GM18502 (cell line): ENCODE data around the gene FRRS1.
A peak's percentile ranks its signal among the peaks of the same experiment; 100 is the strongest.
"Not testable (repeated sequence)": the region's sequence is repeated elsewhere in the genome, so short reads cannot be mapped to it uniquely, and the experiment has no call there.

ENCODE experiments used
- ATAC-seq: cut with Tn5 transposase; IDR thresholded peaks from one replicate; pipeline ENCODE4 v1.9.1; 2021; ENCODE audit warnings: mild to moderate bottlenecking; ENCODE audit not compliant: unreplicated experiment, poor library complexity

Gene FRRS1

GRCh38 chr1:99766378-99766800 lies at the start of gene FRRS1:
TSS of gene FRRS1 (minus strand) at chr1:99766635. CDS start at chr1:99748768, 17,867 bp downstream.
- peak; percentile 92 for ATAC-seq

- no peak for ATAC-seq
These were observed 48.0 kb upstream of the FRRS1 start for GRCh38 chr1:99814373-99814900.

- no peak for ATAC-seq
These were observed 45.3 kb upstream of the FRRS1 start for GRCh38 chr1:99811747-99812146.

- ATAC-seq = no peak
These were observed 44.6 kb upstream of the FRRS1 start for GRCh38 chr1:99811075-99811474.

- peak; percentile 96 for ATAC-seq
These were observed 42.1 kb upstream of the FRRS1 start for GRCh38 chr1:99808391-99809115.

- no peak for ATAC-seq
These were observed 40.4 kb upstream of the FRRS1 start for GRCh38 chr1:99806882-99807281.

GRCh38 chr1:99801584-99801983 lies 35.1 kb upstream of the FRRS1 start:
- no peak for ATAC-seq

GRCh38 chr1:99793861-99794260 lies 27.4 kb upstream of the FRRS1 start:
- not testable (repeated sequence) for ATAC-seq

GRCh38 chr1:99789715-99790114 lies 23.3 kb upstream of the FRRS1 start:
- no peak for ATAC-seq

- no peak for ATAC-seq
These were observed 22.5 kb upstream of the FRRS1 start for GRCh38 chr1:99788896-99789295.

- peak; percentile 81 for ATAC-seq
These were observed 20.5 kb upstream of the FRRS1 start for GRCh38 chr1:99786751-99787501.

- peak; percentile 35 for ATAC-seq
These were observed 18.4 kb upstream of the FRRS1 start for GRCh38 chr1:99784809-99785255.

- peak; percentile 35 for ATAC-seq
These were observed 17.7 kb upstream of the FRRS1 start for GRCh38 chr1:99784143-99784542.

GRCh38 chr1:99782920-99783319 lies 16.5 kb upstream of the FRRS1 start:
- no peak for ATAC-seq

- ATAC-seq = no peak
These were observed 16.0 kb upstream of the FRRS1 start for GRCh38 chr1:99782397-99782796.

GRCh38 chr1:99781798-99782197 lies 15.4 kb upstream of the FRRS1 start:
- no peak for ATAC-seq

GRCh38 chr1:99777752-99778151 lies 11.3 kb upstream of the FRRS1 start:
- ATAC-seq = no peak

- ATAC-seq = no peak
These were observed 9.7 kb upstream of the FRRS1 start for GRCh38 chr1:99776120-99776519.

- no peak for ATAC-seq
These were observed 6.4 kb upstream of the FRRS1 start for GRCh38 chr1:99772809-99773208.

GRCh38 chr1:99771513-99771918 lies 5.1 kb upstream of the FRRS1 start:
- ATAC-seq = no peak

- ATAC-seq = no peak
These were observed 2.2 kb upstream of the FRRS1 start for GRCh38 chr1:99768524-99769245.
